ENCODE data around the gene MCM10. TPM values are rescaled to one million over a fixed set of nuclear protein-coding genes. Genes with fewer than 3 reads are reported as not detected.

MCM10 gene
- total and polyA plus RNA-seq, 7 experiments from 2014 or later: 0.08 to 41.8 (median 0.28) TPM; not detected in 1

GRCh38 chr10:13190816-13191215 is 29.5 kb downstream of the MCM10 start:
- no peak for ATAC-seq
- intact Hi-C loops (cut with micrococcal nuclease): no loop called here
- Histone ChIP-seq H3K36me3 (ENCODE audit: control insufficient read depth in 2 of 3, insufficient read depth in 3 of 3, low read length in 3 of 3) (no peaks in the 10 kb centered on the region), H3K27ac (ENCODE audit: low read depth, low read length) (no peak overlapping the region), H3K4me1 (ENCODE audit: control insufficient read depth in 2 of 2, insufficient read depth in 2 of 2, low read length in 2 of 2) (no peaks in the 10 kb centered on the region), H3K4me3 (ENCODE audit: low read length) (no peak overlapping the region), H3K27me3 (ENCODE audit: control insufficient read depth in 2 of 2, insufficient read depth in 2 of 2, low read length in 2 of 2) (no peaks in the 10 kb centered on the region), H3K9me3 (ENCODE audit: control insufficient read depth in 2 of 3, low read length in 3 of 3) (no peaks in the 10 kb centered on the region)
- peaks cover 0 to 21% (median 3%) of the 10 kb centered on the region in 5 donors for H3K36me3 Mint-ChIP-seq
- no peaks in the 10 kb centered on the region for H3K27me3 Mint-ChIP-seq
- no peak overlapping the region for H3K27ac Mint-ChIP-seq
- H3K4me3 Mint-ChIP-seq: no peak overlapping the region
- H3K9me3 Mint-ChIP-seq: peaks cover 0 to 1% (median 0%) of the 10 kb centered on the region in 11 donors
- DNase-seq: no peak
- H3K4me1 Mint-ChIP-seq: no peaks in the 10 kb centered on the region
- POLR2A ChIA-PET: no interaction called here
- CTCF ChIA-PET: no interaction called here

- H3K36me3 ChIP-seq (ENCODE audit: control insufficient read depth in 2 of 3, insufficient read depth in 3 of 3, low read length in 3 of 3): no peaks in the 10 kb centered on the region
- POLR2A ChIA-PET: no interaction called here
- Mint-ChIP-seq H3K4me1 (no peaks in the 10 kb centered on the region), H3K27ac (no peak overlapping the region), H3K9me3 (peaks cover 0 to 1% (median 0%) of the 10 kb centered on the region in 11 donors), H3K36me3 (peaks cover 0 to 17% (median 3%) of the 10 kb centered on the region in 5 donors), H3K4me3 (no peak overlapping the region), H3K27me3 (no peaks in the 10 kb centered on the region)
- no peaks in the 10 kb centered on the region for H3K4me1 ChIP-seq (ENCODE audit: control insufficient read depth in 2 of 2, insufficient read depth in 2 of 2, low read length in 2 of 2)
- no peaks in the 10 kb centered on the region for H3K27me3 ChIP-seq (ENCODE audit: control insufficient read depth in 2 of 2, insufficient read depth in 2 of 2, low read length in 2 of 2)
- DNase-seq (no peak), ATAC-seq (no peak)
- CTCF ChIA-PET: no interaction called here
- H3K9me3 ChIP-seq (ENCODE audit: control insufficient read depth in 2 of 3, low read length in 3 of 3): no peaks in the 10 kb centered on the region
- H3K27ac ChIP-seq (ENCODE audit: low read depth, low read length): no peak overlapping the region
- H3K4me3 ChIP-seq (ENCODE audit: low read length): no peak overlapping the region
- intact Hi-C loops (cut with micrococcal nuclease): no loop called here
Measured at GRCh38 chr10:13191362-13191761, 30.0 kb downstream of the MCM10 start.

- H3K9me3 Mint-ChIP-seq: no peaks in the 10 kb centered on the region
- intact Hi-C loops (cut with micrococcal nuclease): no loop called here
- no peak overlapping the region for H3K4me3 Mint-ChIP-seq
- Histone ChIP-seq H3K4me1 (ENCODE audit: control insufficient read depth in 2 of 2, insufficient read depth in 2 of 2, low read length in 2 of 2) (no peaks in the 10 kb centered on the region), H3K27ac (ENCODE audit: low read depth, low read length) (no peak overlapping the region), H3K9me3 (ENCODE audit: control insufficient read depth in 2 of 3, low read length in 3 of 3) (no peaks in the 10 kb centered on the region), H3K4me3 (ENCODE audit: low read length) (no peak overlapping the region), H3K27me3 (ENCODE audit: control insufficient read depth in 2 of 2, insufficient read depth in 2 of 2, low read length in 2 of 2) (no peaks in the 10 kb centered on the region), H3K36me3 (ENCODE audit: control insufficient read depth in 2 of 3, insufficient read depth in 3 of 3, low read length in 3 of 3) (no peaks in the 10 kb centered on the region)
- H3K27me3 Mint-ChIP-seq: no peaks in the 10 kb centered on the region
- DNase-seq (no peak), ATAC-seq (no peak)
- H3K4me1 Mint-ChIP-seq: peaks cover 0 to 2% (median 0%) of the 10 kb centered on the region in 7 donors
- no peak overlapping the region for H3K27ac Mint-ChIP-seq
- ChIA-PET CTCF (interaction anchor here (0.6 kb wide), 2 partner anchors 140 to 946 kb away, joined by 3 to 7 read pairs; no protein-coding TSS in a partner anchor), POLR2A (interaction anchor here (0.6 kb wide), 1 partner anchor 38 kb away, joined by 3 read pairs; no protein-coding TSS in a partner anchor)
- H3K36me3 Mint-ChIP-seq: peaks cover 0 to 9% (median 0%) of the 10 kb centered on the region in 5 donors
Measured at GRCh38 chr10:13193637-13194036, 32.3 kb downstream of the MCM10 start.

GRCh38 chr10:13195016-13195415 is 33.7 kb downstream of the MCM10 start:
- ChIA-PET POLR2A (interaction anchor here (0.6 kb wide), 2 partner anchors 12 to 979 kb away, joined by 3 to 4 read pairs; no protein-coding TSS in a partner anchor), CTCF (interaction anchor here (0.6 kb wide), 1 partner anchor 1614 kb away, joined by 3 read pairs; no protein-coding TSS in a partner anchor)
- peaks cover 0 to 9% (median 0%) of the 10 kb centered on the region in 5 donors for H3K36me3 Mint-ChIP-seq
- no peak for ATAC-seq
- no peaks in the 10 kb centered on the region for H3K9me3 Mint-ChIP-seq
- no peak for DNase-seq
- no peak overlapping the region for H3K4me3 Mint-ChIP-seq
- Histone ChIP-seq H3K27ac (ENCODE audit: low read depth, low read length) (no peak overlapping the region), H3K36me3 (ENCODE audit: control insufficient read depth in 2 of 3, insufficient read depth in 3 of 3, low read length in 3 of 3) (no peaks in the 10 kb centered on the region), H3K9me3 (ENCODE audit: control insufficient read depth in 2 of 3, low read length in 3 of 3) (no peaks in the 10 kb centered on the region), H3K4me1 (ENCODE audit: control insufficient read depth in 2 of 2, insufficient read depth in 2 of 2, low read length in 2 of 2) (no peaks in the 10 kb centered on the region), H3K4me3 (ENCODE audit: low read length) (no peak overlapping the region), H3K27me3 (ENCODE audit: control insufficient read depth in 2 of 2, insufficient read depth in 2 of 2, low read length in 2 of 2) (no peaks in the 10 kb centered on the region)
- H3K27me3 Mint-ChIP-seq: no peaks in the 10 kb centered on the region
- H3K27ac Mint-ChIP-seq: no peak overlapping the region
- peaks cover 0 to 2% (median 0%) of the 10 kb centered on the region in 7 donors for H3K4me1 Mint-ChIP-seq
- intact Hi-C loops (cut with micrococcal nuclease): no loop called here

DNA sequence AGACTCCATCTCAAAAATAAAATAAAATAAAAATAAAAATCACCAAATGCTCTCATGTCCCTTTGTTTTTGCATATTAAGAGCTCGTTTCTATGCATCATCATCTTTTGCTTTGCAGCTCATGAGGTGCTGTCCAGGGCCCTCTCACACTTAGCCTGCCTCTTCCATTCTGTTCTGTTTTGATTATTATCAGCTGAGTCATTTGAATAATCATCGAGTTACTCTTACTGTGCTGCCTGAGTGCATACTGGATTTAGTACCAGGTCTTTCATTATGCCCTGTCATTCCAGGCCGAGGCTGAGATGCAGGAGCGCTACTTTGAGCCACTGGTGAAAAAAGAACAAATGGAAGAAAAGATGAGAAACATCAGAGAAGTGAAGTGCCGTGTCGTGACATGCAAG is 39.8 kb downstream of the MCM10 start:
- Histone ChIP-seq H3K9me3 (ENCODE audit: control insufficient read depth in 2 of 3, low read length in 3 of 3) (no peaks in the 10 kb centered on the region), H3K4me1 (ENCODE audit: control insufficient read depth in 2 of 2, insufficient read depth in 2 of 2, low read length in 2 of 2) (no peaks in the 10 kb centered on the region), H3K27me3 (ENCODE audit: control insufficient read depth in 2 of 2, insufficient read depth in 2 of 2, low read length in 2 of 2) (no peaks in the 10 kb centered on the region), H3K36me3 (ENCODE audit: control insufficient read depth in 2 of 3, insufficient read depth in 3 of 3, low read length in 3 of 3) (no peaks in the 10 kb centered on the region), H3K27ac (ENCODE audit: low read depth, low read length) (no peak overlapping the region), H3K4me3 (ENCODE audit: low read length) (no peak overlapping the region)
- POLR2A ChIA-PET: no interaction called here
- DNase-seq: no peak
- Mint-ChIP-seq H3K9me3 (no peaks in the 10 kb centered on the region), H3K27me3 (no peaks in the 10 kb centered on the region), H3K4me3 (no peak overlapping the region), H3K36me3 (peaks cover 0 to 17% (median 0%) of the 10 kb centered on the region in 5 donors), H3K4me1 (peaks cover 0 to 2% (median 0%) of the 10 kb centered on the region in 7 donors), H3K27ac (no peak overlapping the region)
- ATAC-seq: no peak
- CTCF ChIA-PET: interaction anchor here (0.6 kb wide), 1 partner anchor 9 kb away, joined by 4 read pairs; no protein-coding TSS in a partner anchor
- intact Hi-C loops (cut with micrococcal nuclease): no loop called here

- no peak for ATAC-seq
- POLR2A ChIA-PET: interaction anchor here (0.6 to 0.7 kb wide), 2 partner anchors 96 to 161 kb away, joined by 4 read pairs; no protein-coding TSS in a partner anchor
- intact Hi-C loops (cut with micrococcal nuclease): loop anchor here (1.0 kb wide), 2 partner anchors 96 to 145 kb away; no protein-coding TSS in a partner anchor
- H3K27me3 Mint-ChIP-seq: no peaks in the 10 kb centered on the region
- CTCF ChIA-PET: interaction anchor here (0.7 to 2.7 kb wide), 5 partner anchors 16 to 241 kb away, joined by 3 to 13 read pairs (median 6); no protein-coding TSS in a partner anchor
- no peaks in the 10 kb centered on the region for H3K9me3 ChIP-seq (ENCODE audit: control insufficient read depth in 2 of 3, low read length in 3 of 3)
- no peaks in the 10 kb centered on the region for H3K36me3 ChIP-seq (ENCODE audit: control insufficient read depth in 2 of 3, insufficient read depth in 3 of 3, low read length in 3 of 3)
- no peaks in the 10 kb centered on the region for H3K4me1 ChIP-seq (ENCODE audit: control insufficient read depth in 2 of 2, insufficient read depth in 2 of 2, low read length in 2 of 2)
- H3K4me3 ChIP-seq (ENCODE audit: low read length): no peak overlapping the region
- no peaks in the 10 kb centered on the region for H3K4me1 Mint-ChIP-seq
- H3K4me3 Mint-ChIP-seq: no peak overlapping the region
- H3K9me3 Mint-ChIP-seq: no peaks in the 10 kb centered on the region
- no peak overlapping the region for H3K27ac ChIP-seq (ENCODE audit: low read depth, low read length)
- H3K27ac Mint-ChIP-seq: no peak overlapping the region
- no peaks in the 10 kb centered on the region for H3K27me3 ChIP-seq (ENCODE audit: control insufficient read depth in 2 of 2, insufficient read depth in 2 of 2, low read length in 2 of 2)
- peaks cover 0 to 24% (median 0%) of the 10 kb centered on the region in 5 donors for H3K36me3 Mint-ChIP-seq
- no peak for DNase-seq
Measured at GRCh38 chr10:13206091-13206490, 44.7 kb downstream of the MCM10 start.

Data from naive thymus-derived CD4-positive, alpha-beta T cell (primary cell).